Liver (tissue), 9 donors: Measurements from ENCODE around the gene ACOXL. TPM values are rescaled to one million over a fixed set of nuclear protein-coding genes. Genes with fewer than 3 reads are reported as not detected.

Source experiments
- DNase-seq: peaks from one replicate; pipeline ENCODE4 v3.0.0-alpha.2; 2017; ENCODE audit warnings: low spot score
- H3K27ac ChIP-seq, 2 donors: one replicate each; pipeline ENCODE4 v1.7.0; 2013; ENCODE audit warnings: inconsistent platforms in 2 of 2, low read length in 2 of 2, control low read depth in 1 of 2, low read depth in 1 of 2, mild to moderate bottlenecking in 1 of 2
- H3K27me3 ChIP-seq, 4 donors: one replicate each; pipeline versions ENCODE4 v1.6.1 to v1.7.0; 2013; ENCODE audit warnings: low read length in 3 of 4, inconsistent platforms in 1 of 4, mild to moderate bottlenecking in 1 of 4, moderate library complexity in 1 of 4; ENCODE audit not compliant: control insufficient read depth in 4 of 4, insufficient read depth in 4 of 4
- H3K36me3 ChIP-seq, 4 donors: one replicate each; pipeline versions ENCODE4 v1.6.1 to v1.7.0; 2013; ENCODE audit warnings: low read length in 3 of 4, mild to moderate bottlenecking in 3 of 4, low read depth in 1 of 4, moderate library complexity in 1 of 4; ENCODE audit not compliant: control insufficient read depth in 4 of 4, insufficient read depth in 3 of 4
- H3K4me1 ChIP-seq, 4 donors: one replicate each; pipeline versions ENCODE4 v1.6.1 to v1.7.0; 2013; ENCODE audit warnings: low read length in 3 of 4, mild to moderate bottlenecking in 3 of 4, moderate library complexity in 1 of 4; ENCODE audit not compliant: control insufficient read depth in 4 of 4, insufficient read depth in 4 of 4
- H3K4me3 ChIP-seq, 3 donors: one replicate each; pipeline versions ENCODE4 v1.6.1 to v1.7.0; 2013; ENCODE audit warnings: low read length in 3 of 3, control low read depth in 1 of 3, low read depth in 1 of 3, mild to moderate bottlenecking in 1 of 3
- H3K9ac ChIP-seq, 2 donors: one replicate each; pipeline ENCODE4 v1.7.0; 2013; ENCODE audit warnings: low read length in 2 of 2, mild to moderate bottlenecking in 2 of 2, moderate library complexity in 2 of 2, control low read depth in 1 of 2, low read depth in 1 of 2
- H3K9me3 ChIP-seq, 4 donors: one replicate each; pipeline versions ENCODE4 v1.6.1 to v1.7.0; 2013; ENCODE audit warnings: low read length in 3 of 4; ENCODE audit not compliant: control insufficient read depth in 4 of 4
- EGR1 ChIP-seq, 2 donors: IDR thresholded peaks; 2 replicates each; pipeline ENCODE4 v1.6.1; 2016 to 2018; ENCODE audit warnings: antibody characterized with exemption in 2 of 2, low read depth in 2 of 2
- FOXA1 ChIP-seq: IDR thresholded peaks from 2 replicates; pipeline ENCODE4 v1.6.1; 2016; ENCODE audit warnings: antibody characterized with exemption
- FOXA2 ChIP-seq: IDR thresholded peaks from 2 replicates; pipeline ENCODE4 v1.6.1; 2016; ENCODE audit warnings: antibody characterized with exemption
- GABPA ChIP-seq, 2 donors: IDR thresholded peaks in 1 of 2; conservative IDR thresholded peaks in 1 of 2; 2 replicates each; pipeline ENCODE4 v1.6.1; 2016; ENCODE audit warnings: antibody characterized with exemption in 2 of 2, mild to moderate bottlenecking in 1 of 2, moderate library complexity in 1 of 2
- HNF4A ChIP-seq, 2 donors: conservative IDR thresholded peaks; 2 replicates each; pipeline ENCODE4 v1.6.1; 2016; ENCODE audit warnings: antibody characterized with exemption in 2 of 2, mild to moderate bottlenecking in 2 of 2
- JUND ChIP-seq, 2 donors: IDR thresholded peaks; 2 replicates each; pipeline ENCODE4 v1.6.1; 2016; ENCODE audit warnings: antibody characterized with exemption in 2 of 2
- NR2F2 ChIP-seq: IDR thresholded peaks from 2 replicates; pipeline ENCODE4 v1.6.1; 2016; ENCODE audit warnings: antibody characterized with exemption
- RAD21 ChIP-seq, 2 donors: IDR thresholded peaks; 2 replicates each; pipeline ENCODE4 v1.6.1; 2016; ENCODE audit warnings: antibody characterized with exemption in 2 of 2, mild to moderate bottlenecking in 2 of 2
- RXRA ChIP-seq, 2 donors: IDR thresholded peaks; 2 replicates each; pipeline ENCODE4 v1.6.1; 2017 to 2018; ENCODE audit warnings: antibody characterized with exemption in 2 of 2, mild to moderate bottlenecking in 1 of 2
- SP1 ChIP-seq: IDR thresholded peaks from 2 replicates; pipeline ENCODE4 v1.6.1; 2018; ENCODE audit warnings: antibody characterized with exemption, mild to moderate bottlenecking
- YY1 ChIP-seq: IDR thresholded peaks from 2 replicates; pipeline ENCODE4 v1.6.1; 2016; ENCODE audit warnings: antibody characterized with exemption, mild to moderate bottlenecking
- WGBS: extraction: QIAGEN DNeasy Blood & Tissue Kit; methylation state at CpG from one replicate; pipeline ENCODE4 v1.1.7; 2013; 5-methylcytosine and 5-hydroxymethylcytosine counted together
- polyA plus RNA-seq, 2 donors: library from polyadenylated mRNA; stranded (reverse) in 1 of 2; unstranded in 1 of 2; fragments of 200-250 nt in 1 of 2; fragments of >200 nt in 1 of 2; fragmentation: Nextera tagmentation in 1 of 2; extraction: Ambion mirVana in 1 of 2; gene quantifications; one replicate each; pipeline versions ENCODE4 v1.2.1 to v1.2.3, GENCODE V29; 2013 to 2015
- total RNA-seq, 2 donors: library from RNA; depleted of rRNA; stranded (reverse); fragments of >200 nt; gene quantifications; one replicate each; pipeline ENCODE4 v1.2.3, GENCODE V29; 2014
- TF ChIP-seq, protein P1 (sequence below): IDR thresholded peaks from 2 replicates; pipeline ENCODE4 v1.6.1; 2016; ENCODE audit warnings: antibody characterized with exemption
- TF ChIP-seq, protein P2 (sequence below): fragments of 150-350 bp; IDR thresholded peaks from 2 replicates; pipeline ENCODE4 v1.5.1; 2017; ENCODE audit warnings: improper control_type of control experiment, low read depth, low read length; ENCODE audit not compliant: missing input control
- TF ChIP-seq, protein P3 (sequence below): IDR thresholded peaks from 2 replicates; pipeline ENCODE4 v1.6.1; 2016; ENCODE audit warnings: antibody characterized with exemption
- donor health status: healthy.
- donor health status: healthy.
- donor health status: healthy.
- donor health status: healthy.
- donor health status: healthy.

ACOXL gene
- total and polyA plus RNA-seq, 4 donors, result 0.07 TPM; not detected in 3

DNA sequence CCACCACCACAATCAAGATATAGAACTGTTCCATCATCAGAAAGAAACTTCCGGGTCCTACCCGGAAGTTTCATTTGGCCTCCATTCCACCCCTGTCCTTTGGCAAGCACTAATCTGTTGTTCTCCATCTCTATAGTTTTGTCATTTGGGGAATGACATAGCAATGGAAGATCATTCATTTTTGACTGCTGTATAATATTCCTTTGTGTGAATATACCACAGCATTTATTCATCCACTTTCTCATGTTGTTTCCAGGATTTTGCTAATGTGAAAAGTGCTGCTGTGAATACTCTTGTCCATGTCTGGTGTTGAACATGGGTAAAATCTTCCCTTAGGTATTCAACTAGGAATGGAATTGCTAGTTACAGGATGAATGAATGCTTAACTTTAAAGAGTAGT lies 53.1 kb downstream of the ACOXL start:
- 97% methylated on average over 2 of the region's 2 CpGs for WGBS

DNA sequence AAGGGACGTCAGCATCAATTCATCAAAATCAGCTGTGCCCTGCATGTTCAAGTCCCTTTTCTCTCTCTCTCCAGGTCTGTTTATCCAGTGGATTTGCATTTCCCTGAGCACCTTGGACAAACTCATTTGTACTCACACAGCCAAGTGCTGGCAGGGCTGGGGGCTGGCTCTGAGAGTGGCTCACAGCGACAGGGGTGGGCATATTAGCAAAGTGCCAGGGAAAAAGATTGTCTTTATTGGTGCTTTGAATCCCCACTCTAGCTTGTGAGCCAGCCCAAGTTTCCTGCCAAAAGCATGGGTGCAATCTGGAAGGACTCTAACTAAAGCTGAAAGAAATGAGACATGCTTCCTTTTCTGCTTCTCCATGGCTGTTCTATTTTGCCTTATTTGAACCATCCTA lies 56.6 kb downstream of the ACOXL start:
- H3K9me3 ChIP-seq, result peaks cover 0 to 1% (median 0%) of the 10 kb centered on the region in 4 donors
- no peak for DNase-seq
- no peaks in the 10 kb centered on the region for H3K36me3 ChIP-seq
- no peak overlapping the region for H3K9ac ChIP-seq
- peaks cover 0 to 8% (median 3%) of the 10 kb centered on the region in 4 donors for H3K27me3 ChIP-seq
- H3K27ac ChIP-seq, result no peak overlapping the region
- no peaks in the 10 kb centered on the region for H3K4me1 ChIP-seq
- TF ChIP-seq FOXA2 (no peak), GABPA (IDR thresholded peaks at IDR 0.05 in 1 of 2, conservative IDR thresholded peaks at IDR 0.05 in 1 of 2) (no peak), SP1 (no peak), YY1 (no peak), EGR1 (IDR thresholded peaks at IDR 0.05; ENCODE audit: low read depth in 2 of 2) (no peak)
- TF ChIP-seq, protein P1, sequence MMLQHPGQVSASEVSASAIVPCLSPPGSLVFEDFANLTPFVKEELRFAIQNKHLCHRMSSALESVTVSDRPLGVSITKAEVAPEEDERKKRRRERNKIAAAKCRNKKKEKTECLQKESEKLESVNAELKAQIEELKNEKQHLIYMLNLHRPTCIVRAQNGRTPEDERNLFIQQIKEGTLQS, result no peak
- TF ChIP-seq, protein P2, sequence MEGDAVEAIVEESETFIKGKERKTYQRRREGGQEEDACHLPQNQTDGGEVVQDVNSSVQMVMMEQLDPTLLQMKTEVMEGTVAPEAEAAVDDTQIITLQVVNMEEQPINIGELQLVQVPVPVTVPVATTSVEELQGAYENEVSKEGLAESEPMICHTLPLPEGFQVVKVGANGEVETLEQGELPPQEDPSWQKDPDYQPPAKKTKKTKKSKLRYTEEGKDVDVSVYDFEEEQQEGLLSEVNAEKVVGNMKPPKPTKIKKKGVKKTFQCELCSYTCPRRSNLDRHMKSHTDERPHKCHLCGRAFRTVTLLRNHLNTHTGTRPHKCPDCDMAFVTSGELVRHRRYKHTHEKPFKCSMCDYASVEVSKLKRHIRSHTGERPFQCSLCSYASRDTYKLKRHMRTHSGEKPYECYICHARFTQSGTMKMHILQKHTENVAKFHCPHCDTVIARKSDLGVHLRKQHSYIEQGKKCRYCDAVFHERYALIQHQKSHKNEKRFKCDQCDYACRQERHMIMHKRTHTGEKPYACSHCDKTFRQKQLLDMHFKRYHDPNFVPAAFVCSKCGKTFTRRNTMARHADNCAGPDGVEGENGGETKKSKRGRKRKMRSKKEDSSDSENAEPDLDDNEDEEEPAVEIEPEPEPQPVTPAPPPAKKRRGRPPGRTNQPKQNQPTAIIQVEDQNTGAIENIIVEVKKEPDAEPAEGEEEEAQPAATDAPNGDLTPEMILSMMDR, result no peak
- 62% methylated on average over 2 of the region's 2 CpGs for WGBS
- no peak overlapping the region for H3K4me3 ChIP-seq

More for the DNA sequence above, 53.1 kb downstream of the ACOXL start:
- Histone ChIP-seq H3K4me3 (no peak overlapping the region), H3K9ac (no peak overlapping the region), H3K9me3 (peaks cover 0 to 1% (median 0%) of the 10 kb centered on the region in 4 donors), H3K27me3 (peaks cover 0 to 4% (median under 1%) of the 10 kb centered on the region in 4 donors), H3K27ac (no peak overlapping the region), H3K36me3 (no peaks in the 10 kb centered on the region), H3K4me1 (no peaks in the 10 kb centered on the region)
- TF ChIP-seq NR2F2 (no peak), RAD21 (IDR thresholded peaks at IDR 0.05) (no peak), EGR1 (IDR thresholded peaks at IDR 0.05; ENCODE audit: low read depth in 2 of 2) (no peak), FOXA1 (no peak), HNF4A (conservative IDR thresholded peaks at IDR 0.05) (no peak), JUND (IDR thresholded peaks at IDR 0.05) (no peak), RXRA (IDR thresholded peaks at IDR 0.05) (no peak)
- TF ChIP-seq, protein P1, result no peak
- TF ChIP-seq, protein P3, sequence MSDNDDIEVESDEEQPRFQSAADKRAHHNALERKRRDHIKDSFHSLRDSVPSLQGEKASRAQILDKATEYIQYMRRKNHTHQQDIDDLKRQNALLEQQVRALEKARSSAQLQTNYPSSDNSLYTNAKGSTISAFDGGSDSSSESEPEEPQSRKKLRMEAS, result no peak
- TF ChIP-seq, protein P2, result no peak
- no peak for DNase-seq
